GM23338 (cell line): ENCODE measurements around the gene MLXIPL. TPM values are rescaled to one million over a fixed set of nuclear protein-coding genes. Genes with fewer than 3 reads are reported as not detected.

ENCODE experiments used
- ATAC-seq: fragments of 200-7000 bp; cut with Tn5 transposase; 3 replicates; pipeline ENCODE4 v1.9.1; 2020
- DNase-seq: peaks from one replicate; pipeline ENCODE4 v3.0.0-alpha.2; 2015; ENCODE audit warnings: low spot score
- H2AFZ ChIP-seq: fragments of 200-600 bp; sonication (generic); 2 replicates; pipeline ENCODE4 v1.8.0; 2016; ENCODE audit warnings: antibody characterized with exemption, mild to moderate bottlenecking, moderate library complexity
- H3F3A ChIP-seq: fragments of 200-600 bp; sonication (generic); replicated peaks from 2 replicates; pipeline ENCODE4 v1.8.0; 2017; ENCODE audit warnings: antibody characterized with exemption, mixed run types, low read depth
- H3K27ac ChIP-seq: fragments of 200-600 bp; sonication (generic); 2 replicates; pipeline ENCODE4 v1.6.1; 2016; ENCODE audit warnings: low read depth
- H3K27me3 ChIP-seq: fragments of 200-600 bp; sonication (generic); 2 replicates; pipeline ENCODE4 v1.8.0; 2016; ENCODE audit warnings: mild to moderate bottlenecking, mixed run types, moderate library complexity; ENCODE audit not compliant: insufficient read depth
- H3K36me3 ChIP-seq: fragments of 200-600 bp; sonication (generic); 2 replicates; pipeline ENCODE4 v1.8.0; 2016; ENCODE audit warnings: mild to moderate bottlenecking; ENCODE audit not compliant: insufficient read depth
- H3K4me1 ChIP-seq: fragments of 200-600 bp; sonication (generic); 2 replicates; pipeline ENCODE4 v1.8.0; 2016; ENCODE audit warnings: mild to moderate bottlenecking, moderate library complexity; ENCODE audit not compliant: insufficient read depth
- H3K4me2 ChIP-seq: fragments of 200-600 bp; sonication (generic); 2 replicates; pipeline ENCODE4 v1.7.1; 2017; ENCODE audit warnings: mixed run types
- H3K4me3 ChIP-seq: fragments of 200-600 bp; sonication (generic); 2 replicates; pipeline ENCODE4 v1.6.1; 2016; ENCODE audit warnings: mixed run types
- H3K79me2 ChIP-seq: fragments of 200-600 bp; sonication (generic); replicated peaks from 2 replicates; pipeline ENCODE4 v1.8.0; 2017; ENCODE audit warnings: mild to moderate bottlenecking; ENCODE audit not compliant: insufficient read depth
- H3K9me2 ChIP-seq: fragments of 200-600 bp; sonication (generic); 2 replicates; pipeline ENCODE4 v1.8.0; 2017; ENCODE audit not compliant: insufficient read depth
- H4K20me1 ChIP-seq: fragments of 200-600 bp; sonication (generic); replicated peaks from 2 replicates; pipeline ENCODE4 v1.8.0; 2017; ENCODE audit warnings: mild to moderate bottlenecking; ENCODE audit not compliant: insufficient read depth
- H3K27ac Mint-ChIP-seq: 2 replicates; pipeline ENCODE4 v1.8.0; 2020; ENCODE audit warnings: inconsistent platforms, mild to moderate bottlenecking, moderate library complexity, mixed read lengths
- H3K27me3 Mint-ChIP-seq: 3 replicates; pipeline ENCODE4 v1.8.0; 2022; ENCODE audit warnings: low read depth, mild to moderate bottlenecking, moderate library complexity, mixed read lengths, inconsistent platforms; ENCODE audit not compliant: insufficient read depth, poor library complexity
- H3K36me3 Mint-ChIP-seq: 3 replicates; pipeline ENCODE4 v1.8.0; 2021; ENCODE audit warnings: low read depth, mild to moderate bottlenecking, inconsistent platforms, moderate library complexity, mixed read lengths
- H3K4me1 Mint-ChIP-seq: 3 replicates; pipeline ENCODE4 v1.8.0; 2020; ENCODE audit warnings: mild to moderate bottlenecking, inconsistent platforms, mixed read lengths
- H3K4me3 Mint-ChIP-seq: 3 replicates; pipeline ENCODE4 v1.8.0; 2021; ENCODE audit warnings: moderate library complexity, mild to moderate bottlenecking, inconsistent platforms, mixed read lengths
- H3K9me3 Mint-ChIP-seq: 3 replicates; pipeline ENCODE4 v1.8.0; 2020; ENCODE audit warnings: moderate library complexity, mild to moderate bottlenecking, inconsistent platforms, mixed read lengths
- CREB1 ChIP-seq: fragments of 250-450 bp; sonication (Bioruptor Pico); IDR thresholded peaks from 2 replicates; pipeline ENCODE4 v1.5.0; 2020; ENCODE audit warnings: low read depth, mild to moderate bottlenecking, moderate library complexity
- ETS1 ChIP-seq: IDR thresholded peaks from 2 replicates; pipeline ENCODE4 v1.6.1; 2016; ENCODE audit warnings: antibody characterized with exemption
- EZH2phosphoT487 ChIP-seq: fragments of 200-600 bp; sonication (generic); IDR thresholded peaks from one replicate; pipeline ENCODE4 v1.8.1; 2018; ENCODE audit warnings: antibody characterized with exemption; ENCODE audit not compliant: unreplicated experiment
- JUNB ChIP-seq: IDR thresholded peaks from one replicate; pipeline ENCODE4 v1.6.1; 2016; ENCODE audit warnings: antibody characterized with exemption; ENCODE audit not compliant: unreplicated experiment
- NANOG ChIP-seq: IDR thresholded peaks from 2 replicates; pipeline ENCODE4 v1.6.1; 2016; ENCODE audit warnings: antibody characterized with exemption, borderline replicate concordance
- POLR2AphosphoS5 ChIP-seq: IDR thresholded peaks from 2 replicates; pipeline ENCODE4 v1.6.1; 2016; ENCODE audit warnings: antibody characterized with exemption, low read depth
- ZNF114 ChIP-seq: fragments of 250-450 bp; sonication (Bioruptor Pico); IDR thresholded peaks from 2 replicates; pipeline ENCODE4 v1.5.0; 2020; ENCODE audit warnings: mild to moderate bottlenecking, moderate library complexity
- ZNF331 ChIP-seq: fragments of 250-450 bp; sonication (Bioruptor Pico); IDR thresholded peaks from 2 replicates; pipeline ENCODE4 v1.5.0; 2020; ENCODE audit warnings: low read depth, mild to moderate bottlenecking, moderate library complexity
- polyA plus RNA-seq: library from polyadenylated mRNA; unstranded; fragments of >200 nt; fragmentation: Nextera tagmentation; extraction: Ambion mirVana; gene quantifications from 2 replicates; pipeline ENCODE4 v1.2.1, GENCODE V29; 2016
- total RNA-seq: library from RNA; depleted of rRNA; stranded (reverse); fragments of >200 nt; shearing (Covaris generic); gene quantifications from 2 replicates; pipeline ENCODE4 v1.2.3, GENCODE V29; 2014
- TF ChIP-seq, protein P1 (sequence below), 2 experiments: fragments of 200-600 bp in 1 of 2; sonication (generic) in 1 of 2; conservative IDR thresholded peaks; 2 replicates each; pipeline versions ENCODE4 v1.5.1 to v1.6.1; 2016 to 2017; ENCODE audit warnings: antibody characterized with exemption in 2 of 2, low read depth in 2 of 2, mild to moderate bottlenecking in 2 of 2, moderate library complexity in 1 of 2
- TF ChIP-seq, protein P2 (sequence below): fragments of 250-450 bp; sonication (Bioruptor Pico); IDR thresholded peaks from 2 replicates; pipeline ENCODE4 v1.5.0; 2020; ENCODE audit warnings: mild to moderate bottlenecking, moderate library complexity

Gene MLXIPL
- total and polyA plus RNA-seq, 2 experiments from 2014 or later, result 13.7 to 25.7 TPM

DNA sequence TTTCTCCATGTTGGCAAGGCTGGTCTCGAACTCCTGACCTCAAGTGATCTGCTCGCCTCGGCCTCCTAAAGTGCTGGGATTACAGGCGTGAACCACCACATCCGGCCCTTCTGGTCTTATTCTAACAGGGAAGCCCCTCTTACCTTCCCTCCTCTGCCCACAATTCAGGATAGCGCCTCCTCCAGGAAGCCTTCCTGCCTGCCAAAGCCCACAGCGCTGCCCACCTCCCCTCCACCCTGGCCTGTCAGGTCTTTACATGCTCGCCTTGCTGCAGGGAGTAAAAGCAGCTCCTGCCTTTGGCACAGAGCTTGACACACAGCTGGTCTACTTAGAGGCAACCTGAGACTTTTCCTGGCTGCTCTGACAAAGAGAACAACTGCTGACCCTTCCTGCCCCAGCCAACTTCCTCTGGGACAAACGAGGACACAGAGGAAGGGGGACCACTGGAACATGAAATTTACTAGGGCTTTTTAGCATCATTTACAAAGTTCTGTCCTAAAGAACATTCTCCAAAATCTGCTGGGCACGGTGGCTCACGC is 13.2 kb downstream of the MLXIPL start:
- ATAC-seq, result no peak
- Mint-ChIP-seq H3K27me3 (peaks cover 11% of the 10 kb centered on the region), H3K4me3 (no peak overlapping the region), H3K9me3 (no peaks in the 10 kb centered on the region), H3K36me3 (no peaks in the 10 kb centered on the region; the same call in 2 of the 3 replicates), H3K4me1 (peaks cover 5% of the 10 kb centered on the region; the same call in 2 of the 3 replicates), H3K27ac (no peak overlapping the region)
- TF ChIP-seq POLR2AphosphoS5, result no peak
- TF ChIP-seq ZNF114 (CRISPR knock-in tag), result no peak
- TF ChIP-seq, protein P1, sequence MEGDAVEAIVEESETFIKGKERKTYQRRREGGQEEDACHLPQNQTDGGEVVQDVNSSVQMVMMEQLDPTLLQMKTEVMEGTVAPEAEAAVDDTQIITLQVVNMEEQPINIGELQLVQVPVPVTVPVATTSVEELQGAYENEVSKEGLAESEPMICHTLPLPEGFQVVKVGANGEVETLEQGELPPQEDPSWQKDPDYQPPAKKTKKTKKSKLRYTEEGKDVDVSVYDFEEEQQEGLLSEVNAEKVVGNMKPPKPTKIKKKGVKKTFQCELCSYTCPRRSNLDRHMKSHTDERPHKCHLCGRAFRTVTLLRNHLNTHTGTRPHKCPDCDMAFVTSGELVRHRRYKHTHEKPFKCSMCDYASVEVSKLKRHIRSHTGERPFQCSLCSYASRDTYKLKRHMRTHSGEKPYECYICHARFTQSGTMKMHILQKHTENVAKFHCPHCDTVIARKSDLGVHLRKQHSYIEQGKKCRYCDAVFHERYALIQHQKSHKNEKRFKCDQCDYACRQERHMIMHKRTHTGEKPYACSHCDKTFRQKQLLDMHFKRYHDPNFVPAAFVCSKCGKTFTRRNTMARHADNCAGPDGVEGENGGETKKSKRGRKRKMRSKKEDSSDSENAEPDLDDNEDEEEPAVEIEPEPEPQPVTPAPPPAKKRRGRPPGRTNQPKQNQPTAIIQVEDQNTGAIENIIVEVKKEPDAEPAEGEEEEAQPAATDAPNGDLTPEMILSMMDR (conservative IDR thresholded peaks at IDR 0.05; ENCODE audit: low read depth in 2 of 2), result peak; percentile 36 to 54
- Histone ChIP-seq H3K27ac (no peak overlapping the region), H3K4me1 (no peaks in the 10 kb centered on the region), H3K27me3 (no peaks in the 10 kb centered on the region), H3K9me2 (no peaks in the 10 kb centered on the region), H4K20me1 (no peaks in the 10 kb centered on the region), H3K79me2 (no peaks in the 10 kb centered on the region), H3K36me3 (no peaks in the 10 kb centered on the region; the same call in 1 of the 2 replicates), H2AFZ (no peak overlapping the region), H3F3A (0 out of 2 replicates have a peak, but pooled peaks cover 5% of the 10 kb centered on the region), H3K4me2 (no peak overlapping the region), H3K4me3 (no peak overlapping the region)
- peak; percentile 46 for DNase-seq

GRCh38 chr7:73610105-73610504 is 14.2 kb downstream of the MLXIPL start:
- H3K79me2 ChIP-seq, result no peaks in the 10 kb centered on the region
- no peaks in the 10 kb centered on the region; the same call in 1 of the 2 replicates for H3K36me3 ChIP-seq
- Mint-ChIP-seq H3K4me3 (no peak overlapping the region; the same call in 2 of the 3 replicates), H3K9me3 (no peaks in the 10 kb centered on the region), H3K4me1 (peaks cover 5% of the 10 kb centered on the region; the same call in 2 of the 3 replicates), H3K36me3 (no peaks in the 10 kb centered on the region; the same call in 2 of the 3 replicates), H3K27me3 (peaks cover 13% of the 10 kb centered on the region), H3K27ac (no peak overlapping the region)
- no peak overlapping the region for H2AFZ ChIP-seq
- no peak overlapping the region for H3K4me2 ChIP-seq
- H4K20me1 ChIP-seq, result no peaks in the 10 kb centered on the region
- H3K4me3 ChIP-seq, result no peak overlapping the region
- H3F3A ChIP-seq, result 0 out of 2 replicates have a peak, but pooled peaks cover 5% of the 10 kb centered on the region
- no peaks in the 10 kb centered on the region for H3K9me2 ChIP-seq
- DNase-seq (no peak), ATAC-seq (no peak)
- H3K4me1 ChIP-seq, result no peaks in the 10 kb centered on the region
- no peak overlapping the region for H3K27ac ChIP-seq
- H3K27me3 ChIP-seq, result no peaks in the 10 kb centered on the region
- TF ChIP-seq CREB1 (CRISPR knock-in tag) (no peak), JUNB (no peak), ZNF114 (CRISPR knock-in tag) (no peak), ZNF331 (CRISPR knock-in tag) (no peak), NANOG (no peak), ETS1 (no peak), EZH2phosphoT487 (no peak)
- TF ChIP-seq, protein P2, sequence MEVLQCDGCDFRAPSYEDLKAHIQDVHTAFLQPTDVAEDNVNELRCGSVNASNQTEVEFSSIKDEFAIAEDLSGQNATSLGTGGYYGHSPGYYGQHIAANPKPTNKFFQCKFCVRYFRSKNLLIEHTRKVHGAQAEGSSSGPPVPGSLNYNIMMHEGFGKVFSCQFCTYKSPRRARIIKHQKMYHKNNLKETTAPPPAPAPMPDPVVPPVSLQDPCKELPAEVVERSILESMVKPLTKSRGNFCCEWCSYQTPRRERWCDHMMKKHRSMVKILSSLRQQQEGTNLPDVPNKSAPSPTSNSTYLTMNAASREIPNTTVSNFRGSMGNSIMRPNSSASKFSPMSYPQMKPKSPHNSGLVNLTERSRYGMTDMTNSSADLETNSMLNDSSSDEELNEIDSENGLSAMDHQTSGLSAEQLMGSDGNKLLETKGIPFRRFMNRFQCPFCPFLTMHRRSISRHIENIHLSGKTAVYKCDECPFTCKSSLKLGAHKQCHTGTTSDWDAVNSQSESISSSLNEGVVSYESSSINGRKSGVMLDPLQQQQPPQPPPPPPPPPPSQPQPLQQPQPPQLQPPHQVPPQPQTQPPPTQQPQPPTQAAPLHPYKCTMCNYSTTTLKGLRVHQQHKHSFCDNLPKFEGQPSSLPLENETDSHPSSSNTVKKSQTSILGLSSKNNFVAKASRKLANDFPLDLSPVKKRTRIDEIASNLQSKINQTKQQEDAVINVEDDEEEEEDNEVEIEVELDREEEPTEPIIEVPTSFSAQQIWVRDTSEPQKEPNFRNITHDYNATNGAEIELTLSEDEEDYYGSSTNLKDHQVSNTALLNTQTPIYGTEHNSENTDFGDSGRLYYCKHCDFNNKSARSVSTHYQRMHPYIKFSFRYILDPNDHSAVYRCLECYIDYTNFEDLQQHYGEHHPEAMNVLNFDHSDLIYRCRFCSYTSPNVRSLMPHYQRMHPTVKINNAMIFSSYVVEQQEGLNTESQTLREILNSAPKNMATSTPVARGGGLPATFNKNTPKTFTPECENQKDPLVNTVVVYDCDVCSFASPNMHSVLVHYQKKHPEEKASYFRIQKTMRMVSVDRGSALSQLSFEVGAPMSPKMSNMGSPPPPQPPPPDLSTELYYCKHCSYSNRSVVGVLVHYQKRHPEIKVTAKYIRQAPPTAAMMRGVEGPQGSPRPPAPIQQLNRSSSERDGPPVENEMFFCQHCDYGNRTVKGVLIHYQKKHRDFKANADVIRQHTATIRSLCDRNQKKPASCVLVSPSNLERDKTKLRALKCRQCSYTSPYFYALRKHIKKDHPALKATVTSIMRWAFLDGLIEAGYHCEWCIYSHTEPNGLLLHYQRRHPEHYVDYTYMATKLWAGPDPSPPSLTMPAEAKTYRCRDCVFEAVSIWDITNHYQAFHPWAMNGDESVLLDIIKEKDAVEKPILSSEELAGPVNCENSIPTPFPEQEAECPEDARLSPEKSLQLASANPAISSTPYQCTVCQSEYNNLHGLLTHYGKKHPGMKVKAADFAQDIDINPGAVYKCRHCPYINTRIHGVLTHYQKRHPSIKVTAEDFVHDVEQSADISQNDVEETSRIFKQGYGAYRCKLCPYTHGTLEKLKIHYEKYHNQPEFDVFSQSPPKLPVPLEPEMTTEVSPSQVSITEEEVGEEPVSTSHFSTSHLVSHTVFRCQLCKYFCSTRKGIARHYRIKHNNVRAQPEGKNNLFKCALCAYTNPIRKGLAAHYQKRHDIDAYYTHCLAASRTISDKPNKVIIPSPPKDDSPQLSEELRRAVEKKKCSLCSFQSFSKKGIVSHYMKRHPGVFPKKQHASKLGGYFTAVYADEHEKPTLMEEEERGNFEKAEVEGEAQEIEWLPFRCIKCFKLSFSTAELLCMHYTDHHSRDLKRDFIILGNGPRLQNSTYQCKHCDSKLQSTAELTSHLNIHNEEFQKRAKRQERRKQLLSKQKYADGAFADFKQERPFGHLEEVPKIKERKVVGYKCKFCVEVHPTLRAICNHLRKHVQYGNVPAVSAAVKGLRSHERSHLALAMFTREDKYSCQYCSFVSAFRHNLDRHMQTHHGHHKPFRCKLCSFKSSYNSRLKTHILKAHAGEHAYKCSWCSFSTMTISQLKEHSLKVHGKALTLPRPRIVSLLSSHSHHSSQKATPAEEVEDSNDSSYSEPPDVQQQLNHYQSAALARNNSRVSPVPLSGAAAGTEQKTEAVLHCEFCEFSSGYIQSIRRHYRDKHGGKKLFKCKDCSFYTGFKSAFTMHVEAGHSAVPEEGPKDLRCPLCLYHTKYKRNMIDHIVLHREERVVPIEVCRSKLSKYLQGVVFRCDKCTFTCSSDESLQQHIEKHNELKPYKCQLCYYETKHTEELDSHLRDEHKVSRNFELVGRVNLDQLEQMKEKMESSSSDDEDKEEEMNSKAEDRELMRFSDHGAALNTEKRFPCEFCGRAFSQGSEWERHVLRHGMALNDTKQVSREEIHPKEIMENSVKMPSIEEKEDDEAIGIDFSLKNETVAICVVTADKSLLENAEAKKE (CRISPR knock-in tag), result no peak
- TF ChIP-seq, protein P1 (conservative IDR thresholded peaks at IDR 0.05; ENCODE audit: low read depth in 2 of 2), result no peak
